ENCODE measurements around the gene PES1.

- no peak for TF ChIP-seq POLR2A (IDR thresholded peaks at IDR 0.05)
- TF ChIP-seq CTCF (IDR thresholded peaks at IDR 0.05): no peak
Observed at GRCh38 chr22:30537083-30537731, 54.5 kb downstream of the PES1 start.

All from esophagus squamous epithelium (tissue), 4 donors.